HepG2 (cell line): ENCODE measurements around the gene MAPK13. TPM values are rescaled to one million over a fixed set of nuclear protein-coding genes. Genes with fewer than 3 reads are reported as not detected.

Source experiments
- ATAC-seq: fragments of 200-7000 bp; cut with Tn5 transposase; 3 replicates; pipeline ENCODE4 v1.9.1; 2020; ENCODE audit warnings: mild to moderate bottlenecking, moderate library complexity
- BruUV-seq: library from RNA; stranded (reverse); fragments of 400-500 nt; replicated peaks from 2 replicates; lab custom pipeline; 2021; lab: Mats Ljungman, UMichigan
- CTCF ChIA-PET: fragments of 300-600 bp; formaldehyde crosslinking; extraction: SDS; loops from one replicate; lab custom pipeline; 2021; ENCODE audit warnings: low total read pairs, inconsistent platforms, low intra/inter-chr PET ratio; lab: Yijun Ruan, JAX
- POLR2A ChIA-PET: fragments of 350-600 bp; sonication (Branson Sonifier 250); formaldehyde crosslinking; loops from one replicate; lab custom pipeline; 2020; ENCODE audit warnings: antibody characterized with exemption, inconsistent platforms; lab: Yijun Ruan, JAX
- DNase-seq: peaks from one replicate; pipeline ENCODE4 v3.0.0-alpha.2; 2015; ENCODE audit warnings: low spot score
- FAIRE-seq: peaks from 3 replicates; lab custom pipeline; 2011; peaks lifted over from hg19 to GRCh38; lab: Jason Lieb, UNC
- H2AFZ ChIP-seq: one replicate; pipeline ENCODE4 v1.6.1; 2011; ENCODE audit warnings: low read length, inconsistent platforms
- H3K27ac ChIP-seq: fragments of 300-600 bp; 3 replicates; pipeline ENCODE4 v1.8.0; 2011; ENCODE audit warnings: mixed run types, mild to moderate bottlenecking, mixed read lengths, low read length, inconsistent platforms; ENCODE audit not compliant: insufficient read depth; ENCODE audit errors: extremely low read length
- H3K27me3 ChIP-seq, 2 experiments: fragments of 200-600 bp in 1 of 2; 2 replicates in 1 of 2; 3 replicates in 1 of 2; pipeline versions ENCODE4 v1.6.0 to v1.8.0; 2011; ENCODE audit warnings: low read length in 2 of 2, mild to moderate bottlenecking in 2 of 2, moderate library complexity in 2 of 2, inconsistent platforms in 1 of 2; ENCODE audit not compliant: insufficient read depth in 2 of 2, control insufficient read depth in 1 of 2
- H3K36me3 ChIP-seq, 2 experiments: fragments of 200-600 bp in 1 of 2; replicated peaks in 1 of 2; 2 replicates in 1 of 2; 3 replicates in 1 of 2; pipeline versions ENCODE4 v1.5.1 to v1.8.0; 2011; ENCODE audit warnings: low read length in 2 of 2, inconsistent platforms in 1 of 2; ENCODE audit not compliant: insufficient read depth in 2 of 2, control insufficient read depth in 1 of 2
- H3K4me1 ChIP-seq: 2 replicates; pipeline ENCODE4 v1.5.1; 2012; ENCODE audit warnings: low read length, inconsistent platforms; ENCODE audit not compliant: insufficient read depth
- H3K4me2 ChIP-seq: 2 replicates; pipeline ENCODE4 v1.6.0; 2011; ENCODE audit warnings: low read depth, low read length, inconsistent platforms
- H3K4me3 ChIP-seq, 3 experiments: fragments of 200-600 bp in 1 of 3; sonication (generic), shearing (Covaris generic) in 1 of 3; replicated peaks in 1 of 3; 2 replicates each; pipeline ENCODE4 v1.5.1; 2011 to 2016; ENCODE audit warnings: low read length in 3 of 3, inconsistent platforms in 2 of 3, low read depth in 2 of 3, mild to moderate bottlenecking in 2 of 3, control low read depth in 1 of 3, mixed read lengths in 1 of 3; ENCODE audit not compliant: insufficient read depth in 1 of 3
- H3K79me2 ChIP-seq: one replicate; pipeline ENCODE4 v1.6.1; 2011; ENCODE audit warnings: low read length, inconsistent platforms; ENCODE audit not compliant: insufficient read depth
- H3K9ac ChIP-seq: 2 replicates; pipeline ENCODE4 v1.6.0; 2011; ENCODE audit warnings: mild to moderate bottlenecking, low read depth, low read length, inconsistent platforms; ENCODE audit not compliant: insufficient read depth
- H3K9me3 ChIP-seq: 2 replicates; pipeline ENCODE4 v1.5.1; 2012; ENCODE audit warnings: mild to moderate bottlenecking, low read length
- H4K20me1 ChIP-seq: 2 replicates; pipeline ENCODE4 v1.6.0; 2011; ENCODE audit warnings: inconsistent platforms, mild to moderate bottlenecking, low read length, moderate library complexity; ENCODE audit not compliant: insufficient read depth
- ARID3A ChIP-seq: IDR thresholded peaks from 2 replicates; pipeline ENCODE4 v1.6.1; 2012; ENCODE audit warnings: low read depth, low read length, improper control_type of control experiment
- ATAD3A ChIP-seq: sonication (generic); formaldehyde crosslinking; IDR thresholded peaks from 2 replicates; pipeline ENCODE4 v1.4.0; 2020; ENCODE audit warnings: missing genetic modification reagents
- ATRX ChIP-seq: sonication (generic); formaldehyde crosslinking; IDR thresholded peaks from 2 replicates; pipeline ENCODE4 v1.4.0; 2020; ENCODE audit warnings: missing genetic modification reagents, borderline replicate concordance
- ERF ChIP-seq: IDR thresholded peaks from 2 replicates; pipeline ENCODE4 v1.6.1; 2018; ENCODE audit warnings: missing biosample characterization, missing genetic modification reagents
- TEF ChIP-seq: sonication (generic); formaldehyde crosslinking; IDR thresholded peaks from 2 replicates; pipeline ENCODE4 v1.5.0; 2020; ENCODE audit warnings: missing genetic modification reagents
- ZNF746 ChIP-seq: sonication (generic); formaldehyde crosslinking; IDR thresholded peaks from 2 replicates; pipeline ENCODE4 v1.8.0; 2022; ENCODE audit warnings: mild to moderate bottlenecking, missing genetic modification reagents
- WGBS: methylation state at CpG from one replicate; pipeline ENCODE4 v1.1.6; 2017; ENCODE audit warnings: low lambda C conversion rate; 5-methylcytosine and 5-hydroxymethylcytosine counted together
- in situ Hi-C: cut with HindIII; loops from 2 replicates; pipeline ENCODE4 v1.10.0; 2017; ENCODE audit warnings: low pct_unique_long_range_greater_than_20kb; ENCODE audit not compliant: extremely low pct_ligation_motif_present
- intact Hi-C: fragments of 100-400 bp; cut with micrococcal nuclease; formaldehyde crosslinking; loops from one replicate; pipeline ENCODE4 v1.10.0; 2022; ENCODE audit not compliant: unreplicated experiment
- polyA plus RNA-seq, 8 experiments: library from polyadenylated mRNA; depleted of rRNA in 3 of 8; stranded (reverse) in 7 of 8; unstranded in 1 of 8; fragments of >200 nt; fragmentation: Illumina TruSeq in 4 of 8; extraction: Trizol in 4 of 8; gene quantifications; 2 replicates each; pipeline versions ENCODE4 v1.2.1 to v1.2.3, GENCODE V29; 2011 to 2016; ENCODE audit warnings: low read depth in 4 of 8, missing spikeins in 1 of 8, mixed read lengths in 1 of 8; ENCODE audit not compliant: insufficient read depth in 1 of 8
- total RNA-seq, 5 experiments: library from RNA; depleted of rRNA; stranded (reverse); fragments of >200 nt; fragmentation: Illumina TruSeq; extraction: Trizol; gene quantifications; 2 replicates each; pipeline ENCODE4 v1.2.3, GENCODE V29; 2016; ENCODE audit warnings: low read depth in 1 of 5

Gene MAPK13
- total and polyA plus RNA-seq, 2 of the 13 experiments (the other 11 are each of a cell fraction or from before 2014, with no cell fraction given) = 12.7 to 43.4 TPM

GRCh38 chr6:36169023-36170007 is 39.0 kb downstream of the MAPK13 start:
- no peak for FAIRE-seq
- no peak overlapping the region for H3K9ac ChIP-seq
- H3K27me3 ChIP-seq = no peaks in the 10 kb centered on the region
- 70% methylated on average over 2 of the region's 2 CpGs for WGBS
- H3K79me2 ChIP-seq = no peaks in the 10 kb centered on the region
- H3K4me1 ChIP-seq = no peaks in the 10 kb centered on the region
- ATAC-seq = no peak
- DNase-seq = no peak
- in situ Hi-C loops (no loop called here), intact Hi-C loops (no loop called here)
- H3K27ac ChIP-seq = no peak overlapping the region
- no peaks in the 10 kb centered on the region for H3K9me3 ChIP-seq
- H3K4me3 ChIP-seq = no peak overlapping the region
- no TSS peak for BruUV-seq
- CTCF ChIA-PET = no interaction called here
- H2AFZ ChIP-seq = no peak overlapping the region
- H3K4me2 ChIP-seq = no peak overlapping the region
- no peaks in the 10 kb centered on the region for H4K20me1 ChIP-seq
- TF ChIP-seq ERF (CRISPR knock-in tag) = no peak
- no peak for TF ChIP-seq ARID3A
- TF ChIP-seq TEF (CRISPR knock-in tag) = no peak
- no peak for TF ChIP-seq ZNF746 (CRISPR knock-in tag)
- no peak for TF ChIP-seq ATRX (CRISPR knock-in tag)
- TF ChIP-seq ATAD3A (CRISPR knock-in tag) = no peak
- POLR2A ChIA-PET = no interaction called here
- no peaks in the 10 kb centered on the region for H3K36me3 ChIP-seq
